Left lung (tissue), 10 donors: ENCODE results near the gene CCS. TPM values are rescaled to one million over a fixed set of nuclear protein-coding genes. Genes with fewer than 3 reads are reported as not detected.

Experiments
- ATAC-seq: fragments of 200-7000 bp; cut with Tn5 transposase; one replicate; pipeline ENCODE4 v1.9.1; 2020; ENCODE audit warnings: moderate library complexity
- DNase-seq, 4 donors: peaks; one replicate each; pipeline ENCODE4 v3.0.0-alpha.2; 2013 to 2020
- H3K27ac ChIP-seq, 2 donors: fragments of 200-600 bp; sonication (generic) in 1 of 2; one replicate each; pipeline versions ENCODE4 v1.5.0 to v1.8.0; 2020 to 2021
- H3K27me3 ChIP-seq, 2 donors: fragments of 200-600 bp; sonication (generic) in 1 of 2; one replicate each; pipeline versions ENCODE4 v1.5.0 to v1.8.0; 2020 to 2021
- H3K36me3 ChIP-seq, 2 donors: fragments of 200-600 bp; sonication (generic) in 1 of 2; one replicate each; pipeline versions ENCODE4 v1.5.0 to v1.8.0; 2020 to 2021
- H3K4me1 ChIP-seq, 2 donors: fragments of 200-600 bp; one replicate each; pipeline ENCODE4 v1.8.0; 2021
- H3K4me3 ChIP-seq, 2 donors: fragments of 200-600 bp; sonication (generic) in 1 of 2; one replicate each; pipeline versions ENCODE4 v1.5.0 to v1.8.0; 2020 to 2021; ENCODE audit warnings: mild to moderate bottlenecking in 1 of 2
- H3K9me3 ChIP-seq, 2 donors: fragments of 200-600 bp; sonication (generic) in 1 of 2; one replicate each; pipeline versions ENCODE4 v1.5.0 to v1.8.0; 2020 to 2021
- CTCF ChIP-seq, 2 donors: fragments of 200-600 bp; sonication (generic) in 1 of 2; IDR thresholded peaks; one replicate each; pipeline versions ENCODE4 v1.5.0 to v1.8.0; 2021; ENCODE audit warnings: antibody characterized with exemption in 2 of 2
- intact Hi-C, 2 donors: fragments of 100-400 bp; cut with DNase I; formaldehyde crosslinking; loops; one replicate each; pipeline versions ENCODE4 v1.11.2 to v1.14.2; 2022
- polyA plus RNA-seq, 6 donors: library from polyadenylated mRNA; unstranded; fragments of 120-200 nt; gene quantifications; one replicate each; pipeline ENCODE4 v1.2.1, GENCODE V29; 2013; ENCODE audit not compliant: insufficient read length in 6 of 6
- total RNA-seq, 2 donors: library from RNA; stranded (reverse); fragmentation: NEBNext Ultra II Directional; extraction: Animal tissue kit (Norgen Biotek cat#: 25700); gene quantifications; one replicate each; pipeline ENCODE4 v1.2.1, GENCODE V29; 2021
- donor health status: DM: no; HTN: yes; CAD: no.
- donor health status: DM: no; HTN: no; CAD: no.

The CCS gene
- total and polyA plus RNA-seq, 8 donors, result 29.0 to 101 (median 82.0) TPM

GRCh38 chr11:66548774-66549630 lies 44.0 kb upstream of the CCS start:
- H3K27me3 ChIP-seq, result peaks cover 0 to 7% of the 10 kb centered on the region in 2 donors
- H3K9me3 ChIP-seq, result no peaks in the 10 kb centered on the region
- H3K36me3 ChIP-seq, result no peaks in the 10 kb centered on the region
- H3K27ac ChIP-seq, result no peak overlapping the region
- no peak overlapping the region for H3K4me3 ChIP-seq
- no peak for ATAC-seq
- DNase-seq, result peak in 1 of 4 donors; percentile 21
- intact Hi-C loops, result no loop called here
- H3K4me1 ChIP-seq, result peaks cover 11 to 26% of the 10 kb centered on the region in 2 donors
- no peak for TF ChIP-seq CTCF (IDR thresholded peaks at IDR 0.05)

DNA sequence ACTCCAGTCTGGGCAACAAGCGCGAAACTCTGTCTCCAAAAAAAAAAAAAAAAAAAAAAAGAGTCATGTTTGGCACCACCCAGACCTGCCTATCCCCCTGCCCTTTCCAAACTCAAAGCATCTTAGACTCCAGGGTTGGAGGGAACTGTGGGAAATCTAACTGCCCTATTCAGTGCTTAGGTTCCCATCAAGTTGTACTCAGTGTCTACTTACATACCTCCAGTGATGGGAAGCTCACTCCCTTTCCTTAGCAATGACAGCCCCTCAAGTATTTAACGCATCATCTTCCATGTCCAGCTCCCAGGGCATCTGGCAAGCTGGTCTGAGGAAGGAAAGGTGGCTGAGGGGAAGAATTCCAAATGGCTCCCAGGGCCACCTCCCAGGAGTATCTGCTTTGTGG lies 43.3 kb upstream of the CCS start:
- Histone ChIP-seq H3K36me3 (no peaks in the 10 kb centered on the region), H3K4me3 (no peak overlapping the region), H3K27me3 (peaks cover 0 to 7% of the 10 kb centered on the region in 2 donors), H3K27ac (no peak overlapping the region), H3K4me1 (peaks cover 11 to 19% of the 10 kb centered on the region in 2 donors), H3K9me3 (no peaks in the 10 kb centered on the region)
- intact Hi-C loops, result no loop called here
- TF ChIP-seq CTCF (IDR thresholded peaks at IDR 0.05), result no peak
- DNase-seq, result no peak
- ATAC-seq, result no peak

DNA sequence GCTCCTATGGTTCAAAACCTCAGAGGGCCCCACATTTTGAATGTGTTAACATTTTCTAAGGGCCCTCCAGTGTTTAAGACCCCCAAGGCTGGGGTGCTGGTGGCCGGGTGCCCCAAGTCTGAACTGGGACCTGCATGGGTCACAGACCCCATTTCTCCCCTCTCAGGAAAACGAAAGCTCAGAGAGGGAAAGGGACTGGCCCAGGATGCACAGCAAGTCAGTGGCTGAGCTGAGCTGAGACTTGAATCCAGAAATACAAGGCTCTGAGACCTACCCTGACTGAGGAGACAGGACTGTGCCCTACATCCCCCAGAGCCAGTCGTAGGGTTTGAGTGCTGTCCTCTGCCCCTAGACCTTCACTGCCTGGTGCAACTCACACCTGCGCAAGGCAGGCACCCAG lies 42.1 kb upstream of the CCS start:
- DNase-seq, result no peak
- no peak for TF ChIP-seq CTCF (IDR thresholded peaks at IDR 0.05)
- no peaks in the 10 kb centered on the region for H3K9me3 ChIP-seq
- peaks cover 0 to 7% of the 10 kb centered on the region in 2 donors for H3K27me3 ChIP-seq
- ATAC-seq, result no peak
- no peak overlapping the region for H3K27ac ChIP-seq
- H3K4me1 ChIP-seq, result peaks cover 4 to 11% of the 10 kb centered on the region in 2 donors
- H3K4me3 ChIP-seq, result no peak overlapping the region
- no peaks in the 10 kb centered on the region for H3K36me3 ChIP-seq
- intact Hi-C loops, result no loop called here

DNA sequence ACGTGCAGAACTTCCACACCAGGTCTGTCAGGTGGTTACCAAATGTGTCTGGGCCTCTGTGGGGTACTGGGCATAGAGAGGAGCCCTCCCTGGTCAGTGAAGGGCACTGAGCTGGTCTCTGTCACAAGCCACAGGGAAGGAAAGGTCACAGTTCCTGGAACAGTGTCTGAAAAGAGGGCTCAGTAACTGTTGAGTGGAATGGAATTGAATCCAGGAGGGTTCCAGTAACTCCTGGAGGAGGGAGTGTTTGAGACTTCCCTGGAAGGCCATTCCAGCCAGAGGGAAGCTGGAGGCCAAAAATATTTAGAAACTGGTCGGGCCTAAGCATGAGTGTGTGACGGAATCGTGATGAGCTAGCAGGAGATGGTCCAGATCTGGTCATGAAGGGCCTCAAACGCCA lies 38.4 kb upstream of the CCS start:
- Histone ChIP-seq H3K4me1 (peaks cover 4 to 8% of the 10 kb centered on the region in 2 donors), H3K9me3 (no peaks in the 10 kb centered on the region), H3K36me3 (no peaks in the 10 kb centered on the region), H3K4me3 (no peak overlapping the region), H3K27me3 (peaks cover 0 to 26% of the 10 kb centered on the region in 2 donors), H3K27ac (no peak overlapping the region)
- intact Hi-C loops, result no loop called here
- TF ChIP-seq CTCF (IDR thresholded peaks at IDR 0.05), result no peak
- DNase-seq, result no peak
- no peak for ATAC-seq

DNA sequence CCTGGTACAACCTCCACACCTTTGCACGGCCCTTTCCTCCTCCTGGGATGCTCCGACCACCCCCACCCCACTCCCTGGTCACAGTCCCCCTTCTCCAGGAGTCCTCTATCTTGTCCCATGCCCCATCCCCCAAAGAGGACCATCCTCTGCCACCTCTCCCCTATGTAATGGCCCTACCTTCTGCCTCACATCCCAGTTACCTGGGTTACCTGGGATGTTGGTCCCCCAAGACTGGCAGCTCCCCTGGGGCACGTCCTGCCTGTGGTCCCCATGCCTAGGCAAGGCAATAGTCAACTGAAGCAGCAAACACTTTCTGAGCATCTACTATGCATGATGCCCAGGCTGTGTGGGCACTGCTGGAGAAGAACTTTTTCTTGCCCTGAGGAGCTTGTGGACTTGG lies 37.6 kb upstream of the CCS start:
- no peak overlapping the region for H3K4me3 ChIP-seq
- peaks cover 4 to 8% of the 10 kb centered on the region in 2 donors for H3K4me1 ChIP-seq
- intact Hi-C loops, result no loop called here
- TF ChIP-seq CTCF (IDR thresholded peaks at IDR 0.05), result no peak
- DNase-seq, result peak in 1 of 4 donors; percentile 20
- H3K9me3 ChIP-seq, result no peaks in the 10 kb centered on the region
- H3K27me3 ChIP-seq, result peaks cover 0 to 26% of the 10 kb centered on the region in 2 donors
- no peak for ATAC-seq
- no peak overlapping the region for H3K27ac ChIP-seq
- H3K36me3 ChIP-seq, result no peaks in the 10 kb centered on the region
